Activated naive CD4-positive, alpha-beta T cell treated with Interleukin-2 at 50 U/mL for 16 hours (primary cell): ENCODE results near the gene FAM83F.

Experiments
- DNase-seq: peaks from one replicate; pipeline ENCODE4 v3.0.0-alpha.2; 2020

The FAM83F gene

DNA sequence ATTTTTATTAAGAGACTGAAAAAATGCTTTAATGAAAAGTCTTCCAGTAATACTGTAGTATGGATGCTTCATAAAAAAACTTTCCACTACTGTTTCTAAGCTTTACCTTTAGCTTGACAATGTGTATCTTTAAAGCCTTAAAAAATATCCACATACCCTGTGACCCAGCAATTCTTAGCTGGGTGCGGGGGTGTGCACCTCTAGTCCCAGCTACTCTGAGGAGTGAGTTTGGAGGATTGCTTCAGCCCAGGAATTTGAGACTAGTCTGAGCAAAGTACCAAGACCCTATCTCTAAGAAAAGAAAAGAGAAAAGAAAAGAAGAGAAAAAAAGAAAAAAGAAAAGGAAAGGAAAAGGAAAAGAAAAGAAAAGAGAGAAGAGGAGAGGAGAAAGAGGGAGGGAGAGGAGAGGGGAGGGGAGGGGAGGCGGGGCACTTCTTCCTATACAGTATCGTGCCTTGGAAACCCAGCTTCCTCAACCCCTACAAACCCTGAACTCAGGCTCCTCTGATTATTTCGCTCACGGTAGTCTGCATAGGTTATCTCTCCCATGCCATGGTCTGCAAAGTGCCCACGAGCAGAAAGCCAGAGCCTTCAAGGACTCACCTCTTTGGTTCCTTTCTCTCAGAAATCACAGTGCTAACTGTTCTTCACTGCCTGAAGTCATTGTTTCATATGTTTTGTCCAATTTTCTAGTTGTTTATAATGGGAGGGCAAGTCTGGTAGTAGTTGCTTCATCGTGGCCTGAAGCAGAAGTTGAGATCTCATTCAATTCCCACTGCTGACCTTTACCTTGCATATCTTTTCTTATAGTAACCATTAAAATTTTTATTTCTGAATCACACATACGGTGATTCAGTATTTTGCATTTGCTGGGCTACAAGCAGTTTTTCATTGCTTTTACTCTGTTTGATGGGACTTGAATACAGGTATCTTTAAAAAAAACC lies 82.2 kb downstream of the FAM83F start:
- DNase-seq: no peak

DNA sequence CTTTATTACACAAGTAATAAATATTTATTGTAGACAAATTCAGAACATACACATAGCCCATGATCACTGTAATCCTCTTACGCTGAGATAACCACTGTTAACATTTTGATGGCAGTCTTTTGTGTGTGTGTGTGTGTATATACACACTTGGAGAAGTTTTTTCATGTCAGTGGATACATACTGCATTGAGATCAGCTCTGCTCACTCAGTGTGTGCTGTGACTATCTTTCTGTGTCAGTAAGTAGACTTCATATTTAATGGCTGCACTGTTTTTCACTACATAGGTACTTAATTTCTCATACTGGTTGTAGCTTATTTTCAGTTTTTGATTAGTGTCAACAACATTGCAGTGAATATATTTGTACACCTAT lies 82.9 kb downstream of the FAM83F start:
- DNase-seq: no peak

DNA sequence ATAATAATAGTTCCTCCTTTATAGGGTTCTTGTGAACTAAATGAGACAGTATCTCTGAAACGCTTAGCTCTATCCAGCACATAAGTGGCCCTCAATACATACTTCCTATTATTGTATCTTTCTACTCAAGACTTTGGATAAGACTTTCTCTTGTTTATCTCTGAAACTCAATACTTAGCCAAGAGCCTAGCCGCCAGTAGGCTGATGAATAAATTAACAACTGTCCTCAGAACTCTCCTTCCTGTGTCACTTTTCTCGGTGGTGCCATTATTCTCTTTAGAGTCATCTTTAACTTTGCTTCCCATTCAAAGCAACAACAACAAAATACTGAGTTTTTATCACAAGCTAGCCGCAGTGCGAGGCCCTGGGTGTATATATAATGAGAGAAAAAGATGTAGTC lies 86.9 kb downstream of the FAM83F start:
- DNase-seq: no peak

- no peak for DNase-seq
Measured at GRCh38 chr22:40082184-40082583, 87.4 kb downstream of the FAM83F start.

GRCh38 chr22:40083794-40084193 lies 89.0 kb downstream of the FAM83F start:
- DNase-seq: no peak

DNA sequence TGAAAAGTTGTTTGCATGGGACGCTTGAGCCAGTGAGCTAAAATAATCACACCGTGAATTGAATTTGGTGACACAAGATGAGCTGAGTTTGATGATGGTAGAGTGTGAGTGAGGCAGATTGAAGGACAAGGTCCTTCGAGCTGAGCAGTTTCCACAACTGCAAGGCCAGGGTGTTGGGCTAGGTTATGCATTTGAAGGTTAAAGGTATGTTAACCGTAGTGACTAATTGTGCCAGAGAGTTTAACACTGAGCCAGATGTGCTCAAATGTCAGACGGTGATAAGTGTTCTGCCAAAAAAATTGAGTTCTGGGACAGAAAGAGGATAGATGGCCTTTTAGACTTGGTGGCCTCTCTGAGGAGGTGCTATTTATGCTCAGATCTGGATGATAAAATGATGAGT lies 89.5 kb downstream of the FAM83F start:
- DNase-seq: no peak

DNA sequence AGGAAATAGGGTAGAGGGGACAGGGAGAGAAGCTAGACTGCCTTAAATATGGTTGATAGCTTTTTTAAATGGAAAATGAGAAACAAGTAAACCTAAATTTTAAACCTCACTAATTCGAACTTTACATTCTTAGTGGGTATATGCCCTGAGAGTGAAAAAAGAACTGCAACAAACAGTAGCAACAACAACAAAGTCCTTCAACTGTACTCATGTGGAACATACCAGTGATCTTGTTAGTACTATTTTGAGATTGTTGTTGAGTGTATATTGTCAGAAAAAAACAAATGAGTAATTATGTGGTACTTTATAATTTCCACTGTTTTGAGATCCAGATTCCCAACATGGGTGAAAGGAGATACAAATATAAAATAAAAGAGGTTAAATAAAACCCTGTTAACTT lies 94.1 kb downstream of the FAM83F start:
- no peak for DNase-seq
